Tibial artery (tissue), 4 donors: ENCODE measurements around the gene TMEM120A.

Experiments
- DNase-seq, 2 donors: peaks; one replicate each; pipeline ENCODE4 v3.0.0-alpha.2; 2019
- H3K27ac ChIP-seq, 2 donors: fragments of 200-600 bp; sonication (generic) in 1 of 2; 1 replicate in 1 of 2; 2 replicates in 1 of 2; pipeline ENCODE4 v1.5.1; 2018 to 2019; ENCODE audit warnings: mild to moderate bottlenecking in 1 of 2
- H3K27me3 ChIP-seq, 2 donors: fragments of 200-600 bp; sonication (generic) in 1 of 2; one replicate each; pipeline versions ENCODE4 v1.5.1 to v1.6.0; 2016 to 2019
- H3K36me3 ChIP-seq, 3 donors: fragments of 200-600 bp; sonication (generic) in 2 of 3; one replicate each; pipeline ENCODE4 v1.5.1; 2016 to 2019; ENCODE audit warnings: mild to moderate bottlenecking in 2 of 3
- H3K4me1 ChIP-seq, 4 donors: fragments of 200-600 bp; sonication (generic) in 2 of 4; 1 replicate in 3 of 4; 2 replicates in 1 of 4; pipeline ENCODE4 v1.5.1; 2016 to 2019
- H3K4me3 ChIP-seq, 2 donors: fragments of 200-600 bp; sonication (generic) in 1 of 2; 1 replicate in 1 of 2; 2 replicates in 1 of 2; pipeline ENCODE4 v1.5.1; 2018 to 2019; ENCODE audit warnings: mild to moderate bottlenecking in 2 of 2
- H3K9me3 ChIP-seq, 3 donors: fragments of 200-600 bp; sonication (generic) in 1 of 3; one replicate each; pipeline ENCODE4 v1.5.1; 2016 to 2019
- CTCF ChIP-seq, 2 experiments: fragments of 200-600 bp in 1 of 2; fragments of 450-650 bp in 1 of 2; IDR thresholded peaks; one replicate each; pipeline ENCODE4 v1.5.1; 2017 to 2019; ENCODE audit warnings: antibody characterized with exemption in 2 of 2, mild to moderate bottlenecking in 1 of 2, moderate library complexity in 1 of 2
- intact Hi-C: fragments of 100-400 bp; cut with DNase I; formaldehyde crosslinking; loops from one replicate; pipeline ENCODE4 v1.15.0; 2023; ENCODE audit warnings: low total_unique reads

Gene TMEM120A

GRCh38 chr7:75951506-75951905, 42.9 kb downstream of the TMEM120A start:
- intact Hi-C loops = no loop called here
- Histone ChIP-seq H3K27me3 (no peaks in the 10 kb centered on the region), H3K27ac (no peak overlapping the region), H3K36me3 (peaks cover 28 to 45% (median 30%) of the 10 kb centered on the region in 3 donors), H3K4me1 (peaks cover 0 to 19% (median 7%) of the 10 kb centered on the region in 4 donors), H3K9me3 (no peaks in the 10 kb centered on the region), H3K4me3 (no peak overlapping the region)
- no peak for DNase-seq
- no peak for TF ChIP-seq CTCF (IDR thresholded peaks at IDR 0.05)

GRCh38 chr7:75950111-75950681, 44.2 kb downstream of the TMEM120A start:
- H3K27ac ChIP-seq = no peak overlapping the region
- no peak for DNase-seq
- intact Hi-C loops = no loop called here
- peaks cover 15 to 35% (median 20%) of the 10 kb centered on the region in 3 donors for H3K36me3 ChIP-seq
- peak in 1 of 2 experiments; percentile 11 for TF ChIP-seq CTCF (IDR thresholded peaks at IDR 0.05)
- no peaks in the 10 kb centered on the region for H3K27me3 ChIP-seq
- H3K4me3 ChIP-seq = no peak overlapping the region
- no peaks in the 10 kb centered on the region for H3K9me3 ChIP-seq
- H3K4me1 ChIP-seq = peaks cover 0 to 19% (median 7%) of the 10 kb centered on the region in 4 donors

GRCh38 chr7:75948179-75948578, 46.2 kb downstream of the TMEM120A start:
- Histone ChIP-seq H3K4me3 (no peak overlapping the region), H3K27me3 (no peaks in the 10 kb centered on the region), H3K27ac (no peak overlapping the region), H3K36me3 (peaks cover 0 to 16% (median 4%) of the 10 kb centered on the region in 3 donors), H3K9me3 (no peaks in the 10 kb centered on the region), H3K4me1 (peaks cover 0 to 24% (median 8%) of the 10 kb centered on the region in 4 donors)
- TF ChIP-seq CTCF (IDR thresholded peaks at IDR 0.05) = no peak
- DNase-seq = no peak
- intact Hi-C loops = no loop called here

- Histone ChIP-seq H3K27me3 (no peaks in the 10 kb centered on the region), H3K4me1 (peaks cover 0 to 29% (median 6%) of the 10 kb centered on the region in 4 donors), H3K4me3 (no peak overlapping the region), H3K36me3 (peaks cover 0 to 16% (median 4%) of the 10 kb centered on the region in 3 donors), H3K27ac (no peak overlapping the region), H3K9me3 (no peaks in the 10 kb centered on the region)
- TF ChIP-seq CTCF (IDR thresholded peaks at IDR 0.05) = no peak
- intact Hi-C loops = no loop called here
- DNase-seq = no peak
Observed at GRCh38 chr7:75946207-75946855, 48.1 kb downstream of the TMEM120A start.

- Histone ChIP-seq H3K36me3 (peaks cover 0 to 16% (median 4%) of the 10 kb centered on the region in 3 donors), H3K4me1 (peaks cover 0 to 21% (median 4%) of the 10 kb centered on the region in 4 donors), H3K9me3 (no peaks in the 10 kb centered on the region), H3K27me3 (no peaks in the 10 kb centered on the region), H3K27ac (no peak overlapping the region), H3K4me3 (no peak overlapping the region)
- no peak for DNase-seq
- intact Hi-C loops = no loop called here
- no peak for TF ChIP-seq CTCF (IDR thresholded peaks at IDR 0.05)
Observed at GRCh38 chr7:75945297-75946168, 48.9 kb downstream of the TMEM120A start.
